Choroid plexus epithelial cell (primary cell): Measurements from ENCODE around the gene AVL9.
A peak's percentile ranks its signal among the peaks of the same experiment; 100 is the strongest.
"Not testable (repeated sequence)": the region's sequence is repeated elsewhere in the genome, so short reads cannot be mapped to it uniquely, and the experiment has no call there.

Source experiments
- DNase-seq: peaks from one replicate; pipeline ENCODE4 v3.0.0-alpha.2; 2010; ENCODE audit warnings: low read depth
- H3K4me3 ChIP-seq: 2 replicates; pipeline ENCODE4 v1.5.1; 2011; ENCODE audit warnings: low read depth, mild to moderate bottlenecking, control low read depth, low read length, moderate library complexity
- TF ChIP-seq, protein P1 (sequence below): conservative IDR thresholded peaks from 2 replicates; pipeline ENCODE4 v1.5.1; 2011; ENCODE audit warnings: low read depth, mild to moderate bottlenecking, control low read depth, inconsistent platforms, low read length, moderate library complexity

AVL9 gene

DNA sequence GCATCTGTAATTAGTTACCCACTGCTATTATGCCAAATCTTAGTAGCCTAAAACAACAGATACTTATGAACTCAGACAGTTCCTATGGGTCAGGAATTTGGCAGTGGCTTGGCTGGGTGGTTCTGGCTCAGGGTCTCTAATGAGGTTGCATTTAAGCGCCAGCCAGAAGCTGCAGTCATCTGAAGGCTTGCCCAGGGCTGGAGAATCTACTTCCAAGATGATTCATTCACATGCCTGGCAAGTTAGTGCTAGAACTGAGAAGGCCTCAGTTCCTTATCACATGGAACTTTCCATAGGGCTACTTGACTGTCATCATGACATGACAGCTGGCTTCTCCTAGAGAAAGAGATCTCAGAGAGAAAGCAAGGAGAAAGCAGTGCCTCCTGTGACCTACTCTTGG, 121.3 kb downstream of the AVL9 start:
- peak; percentile 65 for DNase-seq
- H3K4me3 ChIP-seq, result no peak overlapping the region
- TF ChIP-seq, protein P1, sequence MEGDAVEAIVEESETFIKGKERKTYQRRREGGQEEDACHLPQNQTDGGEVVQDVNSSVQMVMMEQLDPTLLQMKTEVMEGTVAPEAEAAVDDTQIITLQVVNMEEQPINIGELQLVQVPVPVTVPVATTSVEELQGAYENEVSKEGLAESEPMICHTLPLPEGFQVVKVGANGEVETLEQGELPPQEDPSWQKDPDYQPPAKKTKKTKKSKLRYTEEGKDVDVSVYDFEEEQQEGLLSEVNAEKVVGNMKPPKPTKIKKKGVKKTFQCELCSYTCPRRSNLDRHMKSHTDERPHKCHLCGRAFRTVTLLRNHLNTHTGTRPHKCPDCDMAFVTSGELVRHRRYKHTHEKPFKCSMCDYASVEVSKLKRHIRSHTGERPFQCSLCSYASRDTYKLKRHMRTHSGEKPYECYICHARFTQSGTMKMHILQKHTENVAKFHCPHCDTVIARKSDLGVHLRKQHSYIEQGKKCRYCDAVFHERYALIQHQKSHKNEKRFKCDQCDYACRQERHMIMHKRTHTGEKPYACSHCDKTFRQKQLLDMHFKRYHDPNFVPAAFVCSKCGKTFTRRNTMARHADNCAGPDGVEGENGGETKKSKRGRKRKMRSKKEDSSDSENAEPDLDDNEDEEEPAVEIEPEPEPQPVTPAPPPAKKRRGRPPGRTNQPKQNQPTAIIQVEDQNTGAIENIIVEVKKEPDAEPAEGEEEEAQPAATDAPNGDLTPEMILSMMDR, result no peak

DNA sequence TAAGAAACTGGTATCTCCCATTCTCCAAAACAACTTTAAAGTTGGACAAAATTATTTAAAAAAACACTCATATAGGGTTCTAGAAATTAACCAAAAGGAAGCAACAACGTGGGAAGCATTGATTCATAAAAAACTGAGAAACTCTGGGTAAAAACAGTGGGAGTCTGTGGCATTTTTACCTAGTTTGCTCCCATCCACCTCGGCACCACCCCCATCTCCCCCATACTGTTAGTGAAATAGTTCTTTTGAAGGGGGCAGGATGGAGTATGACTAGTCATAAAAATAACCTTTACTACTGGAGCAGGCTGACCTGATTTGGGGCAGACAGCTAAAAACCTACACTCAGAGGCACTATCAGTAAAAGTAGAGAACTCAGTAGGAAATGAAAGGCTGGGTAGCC, 123.2 kb downstream of the AVL9 start:
- no peak for DNase-seq
- no peak overlapping the region for H3K4me3 ChIP-seq
- TF ChIP-seq, protein P1, result no peak

DNA sequence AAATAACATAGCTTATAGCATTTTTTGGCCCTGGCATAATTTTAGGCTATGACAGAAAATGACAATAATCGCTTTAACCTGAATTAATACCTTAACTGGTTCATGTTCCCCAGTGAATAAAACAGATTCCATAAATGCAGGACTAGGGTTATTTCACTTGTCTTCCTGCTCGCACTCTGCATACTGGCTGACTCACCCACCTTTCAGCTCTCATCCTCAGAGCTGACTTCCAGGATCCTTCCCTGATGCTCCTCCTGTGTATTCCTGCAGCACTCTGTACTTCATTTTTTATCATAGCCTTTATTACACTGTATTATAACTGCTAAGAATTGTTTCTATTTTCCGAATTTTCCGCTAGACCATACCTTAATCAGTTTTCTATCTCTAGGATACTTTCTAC, 123.7 kb downstream of the AVL9 start:
- TF ChIP-seq, protein P1, result no peak
- no peak overlapping the region for H3K4me3 ChIP-seq
- DNase-seq, result no peak

DNA sequence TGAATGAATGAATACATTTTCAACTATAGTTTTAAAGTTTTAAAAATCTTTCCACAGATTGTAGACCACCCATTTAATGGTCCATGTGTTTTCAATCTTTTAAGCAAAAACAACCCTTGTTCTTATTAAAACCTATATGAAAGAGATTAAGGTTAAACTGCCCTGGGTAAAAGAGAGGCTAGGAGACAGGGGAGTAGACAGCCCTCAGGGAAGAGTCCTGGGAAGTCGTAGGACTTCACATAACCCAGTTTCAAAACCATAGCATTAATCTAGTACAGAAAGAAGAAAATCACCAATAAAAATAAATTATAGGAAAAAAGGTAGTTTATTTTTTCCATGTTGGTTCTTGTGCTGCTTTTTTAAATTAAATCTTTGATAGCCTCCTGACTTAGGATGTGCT, 124.1 kb downstream of the AVL9 start:
- DNase-seq, result not testable (repeated sequence)

DNA sequence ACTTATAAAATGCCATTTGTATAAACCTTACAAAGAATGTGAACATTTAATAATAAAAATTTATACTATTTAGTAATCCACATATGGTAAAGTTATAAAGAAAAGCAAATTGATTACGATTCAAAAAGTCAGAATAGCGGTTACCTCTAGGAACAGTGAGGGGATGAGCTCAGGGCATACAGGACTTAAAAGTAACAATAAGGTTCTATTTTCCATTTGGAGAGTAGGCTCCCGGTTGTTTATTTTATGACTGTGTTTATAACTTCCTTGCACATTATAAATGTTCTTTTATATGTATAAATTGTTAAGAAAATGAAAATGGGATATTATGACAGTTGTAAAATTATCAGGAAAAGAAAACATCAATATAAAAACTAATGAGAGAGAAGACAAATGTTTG, 135.7 kb downstream of the AVL9 start:
- DNase-seq, result no peak
- H3K4me3 ChIP-seq, result no peak overlapping the region
- TF ChIP-seq, protein P1, result no peak

More for the DNA sequence above, 124.1 kb downstream of the AVL9 start:
- not testable (repeated sequence) for H3K4me3 ChIP-seq

DNA sequence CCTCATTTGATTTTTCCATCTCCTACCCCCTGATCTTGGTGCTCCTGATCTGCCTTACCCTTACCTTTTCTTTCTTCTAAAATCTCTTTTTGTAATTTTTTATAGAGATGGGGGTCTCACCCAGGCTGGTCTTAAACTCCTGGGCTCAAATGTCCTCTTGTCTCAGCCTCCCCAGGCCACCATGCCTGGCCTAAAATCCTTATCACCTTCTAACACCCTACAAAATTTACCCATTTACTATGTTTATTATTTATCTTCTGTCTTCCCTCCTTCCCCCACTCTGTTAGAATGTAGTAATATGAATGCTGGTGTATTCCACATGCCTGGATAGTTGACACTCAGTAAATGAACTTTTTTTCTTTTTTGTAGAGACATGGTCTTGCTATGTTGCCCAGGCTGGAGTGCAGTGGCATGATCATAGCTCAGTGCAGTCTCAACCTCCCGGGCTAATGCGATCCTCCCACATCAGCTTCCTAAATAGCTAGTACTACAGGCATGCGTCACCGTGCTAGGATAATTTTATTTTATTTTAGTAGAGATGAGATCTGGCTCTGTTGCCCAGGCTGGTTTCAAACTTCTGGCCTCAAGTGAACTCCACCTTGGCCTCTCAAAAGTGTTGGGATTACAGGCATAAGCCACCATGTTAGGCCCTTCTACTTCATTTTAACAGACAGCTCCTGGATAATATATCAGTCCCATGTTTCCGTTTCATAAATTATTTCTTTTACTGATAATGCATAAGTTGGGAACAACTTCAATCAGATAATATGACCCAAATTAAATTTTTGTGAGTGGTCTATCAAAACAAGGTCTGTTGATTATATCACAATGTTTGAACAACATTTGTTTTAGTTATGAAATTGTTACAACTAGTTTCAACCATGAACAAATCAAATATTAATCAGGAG, 136.6 kb downstream of the AVL9 start:
- not testable (repeated sequence) for DNase-seq, H3K4me3 ChIP-seq

DNA sequence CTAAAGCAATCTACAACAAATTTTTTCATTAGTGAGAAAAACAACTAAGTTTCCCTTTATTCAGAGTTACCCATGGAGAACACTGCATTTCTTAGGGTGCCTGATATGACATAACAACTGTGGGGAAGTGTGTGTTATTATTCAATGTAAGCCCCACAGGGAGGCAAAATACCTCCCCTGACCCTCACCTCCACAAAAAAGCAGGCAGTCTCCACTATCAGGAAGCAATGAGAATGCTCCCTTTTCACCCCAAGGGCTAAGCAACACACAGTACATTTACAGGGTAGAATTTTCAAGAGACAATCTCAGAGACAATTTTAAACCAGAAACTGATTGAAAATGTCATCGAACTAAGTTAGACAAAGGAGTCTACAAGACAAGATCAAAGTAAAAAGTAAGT, 138.2 kb downstream of the AVL9 start:
- DNase-seq, H3K4me3 ChIP-seq: not testable (repeated sequence)

DNA sequence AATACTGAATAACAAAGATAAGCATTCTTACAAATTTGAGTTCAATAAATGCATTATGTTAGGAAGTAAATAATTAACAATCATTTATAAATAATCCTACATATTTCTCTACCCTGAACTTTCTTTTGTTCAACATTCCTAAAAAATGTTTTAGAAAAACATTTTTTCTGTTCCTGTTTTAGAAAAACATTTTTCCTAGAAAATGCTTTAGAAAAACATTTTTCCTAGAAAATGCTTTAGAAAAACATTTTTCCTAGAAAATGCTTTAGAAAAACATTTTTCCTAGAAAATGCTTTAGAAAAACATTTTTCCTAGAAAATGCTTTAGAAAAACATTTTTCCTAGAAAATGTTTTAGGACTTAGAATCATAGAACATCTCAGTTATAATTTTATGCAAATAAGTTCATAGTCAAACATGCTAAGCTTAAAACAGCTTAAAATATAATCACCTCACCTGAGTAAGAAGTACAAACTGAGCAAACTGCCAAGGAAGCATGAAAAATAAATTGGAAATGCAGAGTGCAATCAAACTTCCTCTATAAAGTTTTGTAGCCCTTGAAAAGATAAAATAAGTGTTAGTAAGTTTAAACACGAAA, 139.6 kb downstream of the AVL9 start:
- H3K4me3 ChIP-seq, DNase-seq: not testable (repeated sequence)

DNA sequence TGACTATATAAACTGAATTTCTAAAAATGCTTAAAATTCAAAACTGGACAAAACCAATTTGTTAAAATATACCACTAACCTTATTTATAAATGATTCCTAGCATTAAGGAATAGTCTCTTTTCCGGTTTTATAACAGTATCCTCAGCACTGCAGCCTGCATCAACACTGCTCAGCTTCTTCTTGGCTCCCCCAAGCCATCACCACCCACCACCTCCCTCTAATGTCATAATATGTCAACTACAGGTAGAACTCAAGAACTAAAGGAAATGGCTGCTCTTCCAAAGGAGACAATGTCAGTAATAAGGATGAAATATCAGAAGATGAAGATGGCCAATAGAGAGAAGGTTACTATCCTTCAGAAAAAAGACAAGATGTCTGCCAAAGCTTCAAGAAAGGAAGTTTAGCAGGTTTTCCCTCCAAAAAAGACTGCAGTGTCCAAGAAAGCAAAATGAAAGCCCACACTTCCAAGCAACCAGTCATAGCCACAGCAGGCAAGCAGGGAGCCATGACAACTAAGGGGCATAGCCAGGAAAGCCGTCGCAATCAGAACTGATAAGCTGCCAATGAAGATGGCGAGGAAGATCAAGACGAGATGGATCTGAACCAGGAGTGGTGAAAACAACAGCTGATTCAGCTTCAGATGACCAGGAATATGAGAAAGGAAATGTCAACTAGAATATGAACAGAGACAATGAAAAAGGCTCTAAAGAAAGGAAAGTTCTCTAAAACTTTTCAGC, 141.6 kb downstream of the AVL9 start:
- DNase-seq, H3K4me3 ChIP-seq: not testable (repeated sequence)

DNA sequence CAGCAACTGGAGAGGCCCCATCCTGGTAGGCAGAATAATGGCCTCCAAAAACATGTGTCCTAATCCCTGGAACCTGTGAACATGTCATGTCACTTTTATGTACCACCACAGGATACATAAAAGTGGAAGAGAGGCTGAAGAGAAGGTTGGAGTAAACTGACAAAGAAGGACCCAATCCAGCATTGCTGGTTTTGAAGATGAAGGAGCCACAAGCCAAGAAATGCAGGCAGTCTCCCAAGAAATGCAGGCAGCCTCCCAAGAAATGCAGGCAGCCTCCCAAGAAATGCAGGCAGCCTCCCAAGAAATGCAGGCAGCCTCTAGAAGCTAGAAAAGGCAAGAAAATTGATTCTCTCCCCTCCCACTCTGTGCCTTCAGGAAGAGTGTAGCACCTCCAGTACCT, 142.3 kb downstream of the AVL9 start:
- H3K4me3 ChIP-seq, DNase-seq: not testable (repeated sequence)
